ENCODE results near the gene SPNS2. TPM values are rescaled to one million over a fixed set of nuclear protein-coding genes. Genes with fewer than 3 reads are reported as not detected.

Gene SPNS2
- total RNA-seq, 1 donor from 2014 or later, result 0.70 TPM

- Mint-ChIP-seq H3K27me3 (ENCODE audit: low read depth) (peaks cover 48% of the 10 kb centered on the region), H3K36me3 (ENCODE audit: low read depth) (no peaks in the 10 kb centered on the region), H3K9me3 (ENCODE audit: low read depth) (no peaks in the 10 kb centered on the region), H3K27ac (ENCODE audit: unreplicated experiment) (no peak overlapping the region), H3K4me1 (ENCODE audit: low read depth) (peaks cover 4% of the 10 kb centered on the region), H3K4me3 (ENCODE audit: unreplicated experiment) (peak overlapping the region; percentile 44)
- no peak for TF ChIP-seq CTCF (IDR thresholded peaks at IDR 0.05)
- DNase-seq (ENCODE audit: low spot score), result no peak
Measured at GRCh38 chr17:4585638-4585994, 86.9 kb downstream of the SPNS2 start.

GRCh38 chr17:4586043-4586442 is 87.4 kb downstream of the SPNS2 start:
- H3K4me3 Mint-ChIP-seq (ENCODE audit: unreplicated experiment), result no peak overlapping the region
- TF ChIP-seq CTCF (IDR thresholded peaks at IDR 0.05), result no peak
- no peak for DNase-seq (ENCODE audit: low spot score)
- H3K36me3 Mint-ChIP-seq (ENCODE audit: low read depth), result no peaks in the 10 kb centered on the region
- H3K4me1 Mint-ChIP-seq (ENCODE audit: low read depth), result peaks cover 4% of the 10 kb centered on the region
- H3K27me3 Mint-ChIP-seq (ENCODE audit: low read depth), result peaks cover 48% of the 10 kb centered on the region
- no peak overlapping the region for H3K27ac Mint-ChIP-seq (ENCODE audit: unreplicated experiment)
- H3K9me3 Mint-ChIP-seq (ENCODE audit: low read depth), result no peaks in the 10 kb centered on the region

- Mint-ChIP-seq H3K36me3 (ENCODE audit: low read depth) (no peaks in the 10 kb centered on the region), H3K4me3 (ENCODE audit: unreplicated experiment) (no peak overlapping the region), H3K27me3 (ENCODE audit: low read depth) (peaks cover 39% of the 10 kb centered on the region), H3K9me3 (ENCODE audit: low read depth) (no peaks in the 10 kb centered on the region), H3K4me1 (ENCODE audit: low read depth) (peaks cover 4% of the 10 kb centered on the region), H3K27ac (ENCODE audit: unreplicated experiment) (no peak overlapping the region)
- DNase-seq (ENCODE audit: low spot score), result no peak
- no peak for TF ChIP-seq CTCF (IDR thresholded peaks at IDR 0.05)
Measured at GRCh38 chr17:4587195-4587594, 88.5 kb downstream of the SPNS2 start.

- peaks cover 38% of the 10 kb centered on the region for H3K27me3 Mint-ChIP-seq (ENCODE audit: low read depth)
- peaks cover 4% of the 10 kb centered on the region for H3K4me1 Mint-ChIP-seq (ENCODE audit: low read depth)
- no peak for DNase-seq (ENCODE audit: low spot score)
- no peak overlapping the region for H3K27ac Mint-ChIP-seq (ENCODE audit: unreplicated experiment)
- H3K4me3 Mint-ChIP-seq (ENCODE audit: unreplicated experiment), result no peak overlapping the region
- H3K36me3 Mint-ChIP-seq (ENCODE audit: low read depth), result no peaks in the 10 kb centered on the region
- H3K9me3 Mint-ChIP-seq (ENCODE audit: low read depth), result no peaks in the 10 kb centered on the region
- TF ChIP-seq CTCF (IDR thresholded peaks at IDR 0.05), result no peak
Measured at GRCh38 chr17:4587803-4588202, 89.1 kb downstream of the SPNS2 start.

- Mint-ChIP-seq H3K4me1 (ENCODE audit: low read depth) (peaks cover 4% of the 10 kb centered on the region), H3K36me3 (ENCODE audit: low read depth) (no peaks in the 10 kb centered on the region), H3K9me3 (ENCODE audit: low read depth) (no peaks in the 10 kb centered on the region), H3K4me3 (ENCODE audit: unreplicated experiment) (no peak overlapping the region), H3K27me3 (ENCODE audit: low read depth) (peaks cover 32% of the 10 kb centered on the region), H3K27ac (ENCODE audit: unreplicated experiment) (no peak overlapping the region)
- no peak for DNase-seq (ENCODE audit: low spot score)
- no peak for TF ChIP-seq CTCF (IDR thresholded peaks at IDR 0.05)
Measured at GRCh38 chr17:4588391-4588790, 89.7 kb downstream of the SPNS2 start.

Other genes starting within 250 kb of the SPNS2 start
- gene ANKFY1, start 234.9 kb upstream of the SPNS2 start, total RNA-seq, result 44.7 to 50.1 TPM (median 45.7 TPM) in 3 replicates
- 54.6 to 80.0 TPM (median 79.2 TPM) in 3 replicates for gene UBE2G1, start 132.2 kb upstream of the SPNS2 start, total RNA-seq
- not detected in 3 replicates for gene SPNS3, start 64.9 kb upstream of the SPNS2 start, total RNA-seq
- gene MYBBP1A, start 56.5 kb downstream of the SPNS2 start, total RNA-seq, result 33.6 to 58.2 TPM (median 36.4 TPM) in 3 replicates
- not detected in 3 replicates for gene GGT6, start 61.7 kb downstream of the SPNS2 start, total RNA-seq
- 0.32 to 0.36 TPM in 2 of 3 replicates, not detected in the other for gene SMTNL2, start 85.6 kb downstream of the SPNS2 start, total RNA-seq
- 0.15 TPM in 1 of 3 replicates, not detected in the others for gene ALOX15, start 142.8 kb downstream of the SPNS2 start, total RNA-seq
- gene PELP1, start 205.3 kb downstream of the SPNS2 start, total RNA-seq, result 44.1 to 56.2 TPM (median 48.2 TPM) in 3 replicates
- gene ARRB2, start 211.8 kb downstream of the SPNS2 start, total RNA-seq, result 7.1 to 11.8 TPM (median 7.2 TPM) in 3 replicates
- gene MED11, start 232.5 kb downstream of the SPNS2 start, total RNA-seq, result 14.6 to 21.3 TPM (median 16.9 TPM) in 3 replicates
- gene ZMYND15, start 241.0 kb downstream of the SPNS2 start, total RNA-seq, result 0.23 to 0.48 TPM (median 0.45 TPM) in 3 replicates
- 4.7 to 8.0 TPM (median 5.4 TPM) in 3 replicates for gene CXCL16, start 241.0 kb downstream of the SPNS2 start, total RNA-seq

Measured in chondrocyte (in vitro differentiated cells).